HEK293 (cell line): ENCODE data around the gene HLA-DPA1.

Experiments
- CTCF ChIA-PET: fragments of 350-600 bp; formaldehyde crosslinking; extraction: SDS; loops from one replicate; lab custom pipeline; 2021; ENCODE audit warnings: antibody characterized with exemption; lab: Yijun Ruan, JAX
- POLR2A ChIA-PET: fragments of 300-600 bp; formaldehyde crosslinking; extraction: SDS; loops from one replicate; lab custom pipeline; 2020; ENCODE audit warnings: antibody characterized with exemption, inconsistent platforms; lab: Yijun Ruan, JAX
- H3K27ac ChIP-seq: fragments of 200-500 bp; sonication (Bioruptor generic); 2 replicates; pipeline ENCODE4 v1.5.1; 2014; ENCODE audit warnings: low read depth, low read length, control low read depth, inconsistent platforms; ENCODE audit errors: extremely low read depth
- H3K36me3 ChIP-seq, 2 experiments: fragments of 200-500 bp in 1 of 2; sonication (Bioruptor generic) in 1 of 2; 1 replicate in 1 of 2; 2 replicates in 1 of 2; pipeline ENCODE4 v1.5.1; 2014 to 2017; ENCODE audit warnings: inconsistent platforms in 2 of 2, low read length in 2 of 2; ENCODE audit not compliant: control insufficient read depth in 2 of 2, insufficient read depth in 1 of 2
- H3K4me1 ChIP-seq: fragments of 200-500 bp; sonication (Bioruptor generic); 2 replicates; pipeline ENCODE4 v1.5.1; 2014; ENCODE audit warnings: mild to moderate bottlenecking, low read length, inconsistent platforms; ENCODE audit not compliant: control insufficient read depth, insufficient read depth
- H3K4me3 ChIP-seq: 2 replicates; pipeline ENCODE4 v1.5.1; 2011; ENCODE audit warnings: low read depth, mild to moderate bottlenecking, control low read depth, low read length, moderate library complexity
- H3K9me3 ChIP-seq: fragments of 200-500 bp; sonication (Bioruptor generic); 2 replicates; pipeline ENCODE4 v1.5.1; 2014; ENCODE audit warnings: low read depth, low read length, inconsistent platforms; ENCODE audit not compliant: control insufficient read depth, insufficient read depth
- EGR2 ChIP-seq: fragments of 450-650 bp; formaldehyde crosslinking; IDR thresholded peaks from 2 replicates; pipeline ENCODE4 v1.5.1; 2016; ENCODE audit warnings: low read depth, missing biosample characterization, missing genetic modification characterization
- GLI2 ChIP-seq: fragments of 450-650 bp; formaldehyde crosslinking; IDR thresholded peaks from 2 replicates; pipeline ENCODE4; 2017; ENCODE audit warnings: missing biosample characterization, missing genetic modification characterization, low read depth, borderline replicate concordance
- KLF16 ChIP-seq: fragments of 450-650 bp; formaldehyde crosslinking; IDR thresholded peaks from 2 replicates; pipeline ENCODE4 v1.5.1; 2017; ENCODE audit warnings: missing biosample characterization, missing genetic modification characterization
- KLF9 ChIP-seq: fragments of 450-650 bp; formaldehyde crosslinking; IDR thresholded peaks from 2 replicates; pipeline ENCODE4 v1.5.1; 2016; ENCODE audit warnings: missing biosample characterization, missing genetic modification characterization, low read depth
- PBX3 ChIP-seq: sonication (generic); formaldehyde crosslinking; IDR thresholded peaks from 2 replicates; pipeline ENCODE4 v1.8.1; 2022; ENCODE audit warnings: mild to moderate bottlenecking, moderate library complexity, missing genetic modification reagents
- SP7 ChIP-seq: fragments of 450-650 bp; formaldehyde crosslinking; IDR thresholded peaks from 2 replicates; pipeline ENCODE4 v1.5.1; 2016; ENCODE audit warnings: missing biosample characterization, missing genetic modification characterization
- ZBTB17 ChIP-seq: fragments of 450-650 bp; formaldehyde crosslinking; IDR thresholded peaks from 2 replicates; pipeline ENCODE4 v1.5.1; 2016; ENCODE audit warnings: missing biosample characterization, missing genetic modification characterization
- ZFHX2 ChIP-seq: fragments of 450-650 bp; formaldehyde crosslinking; conservative IDR thresholded peaks from 2 replicates; pipeline ENCODE4 v1.5.1; 2016; ENCODE audit warnings: missing biosample characterization, missing genetic modification characterization
- ZNF133 ChIP-seq: fragments of 450-650 bp; formaldehyde crosslinking; IDR thresholded peaks from 2 replicates; pipeline ENCODE4 v1.5.1; 2016; ENCODE audit warnings: missing biosample characterization, missing genetic modification characterization
- ZNF18 ChIP-seq: fragments of 450-650 bp; formaldehyde crosslinking; IDR thresholded peaks from 2 replicates; pipeline ENCODE4 v1.5.1; 2016; ENCODE audit warnings: missing biosample characterization, missing genetic modification characterization
- ZNF184 ChIP-seq: fragments of 450-650 bp; IDR thresholded peaks from 2 replicates; pipeline ENCODE4 v1.5.1; 2018; ENCODE audit warnings: missing biosample characterization, mild to moderate bottlenecking, missing genetic modification characterization
- ZNF239 ChIP-seq: fragments of 450-650 bp; formaldehyde crosslinking; IDR thresholded peaks from 2 replicates; pipeline ENCODE4 v1.5.1; 2016; ENCODE audit warnings: missing biosample characterization, missing genetic modification characterization
- ZNF26 ChIP-seq: fragments of 450-650 bp; formaldehyde crosslinking; IDR thresholded peaks from 2 replicates; pipeline ENCODE4 v1.5.1; 2016; ENCODE audit warnings: missing biosample characterization, missing genetic modification characterization
- ZNF362 ChIP-seq: fragments of 450-650 bp; formaldehyde crosslinking; IDR thresholded peaks from 2 replicates; pipeline ENCODE4 v1.5.1; 2016; ENCODE audit warnings: missing biosample characterization, missing genetic modification characterization
- ZNF558 ChIP-seq: fragments of 450-650 bp; formaldehyde crosslinking; IDR thresholded peaks from 2 replicates; pipeline ENCODE4 v1.5.1; 2016; ENCODE audit warnings: missing biosample characterization, missing genetic modification characterization
- ZNF626 ChIP-seq: fragments of 450-650 bp; sonication (Bioruptor Pico); formaldehyde crosslinking; IDR thresholded peaks from 2 replicates; pipeline ENCODE4 v1.5.1; 2018; ENCODE audit warnings: missing biosample characterization, missing genetic modification characterization, inconsistent platforms
- ZNF768 ChIP-seq: fragments of 450-650 bp; formaldehyde crosslinking; IDR thresholded peaks from 2 replicates; pipeline ENCODE4 v1.5.1; 2018; ENCODE audit warnings: missing biosample characterization, mild to moderate bottlenecking, missing genetic modification characterization
- ZNF785 ChIP-seq: fragments of 450-650 bp; formaldehyde crosslinking; IDR thresholded peaks from 2 replicates; pipeline ENCODE4 v1.5.1; 2016; ENCODE audit warnings: missing biosample characterization, missing genetic modification characterization

Gene HLA-DPA1

GRCh38 chr6:33105386-33105785, 31.9 kb upstream of the HLA-DPA1 start:
- Histone ChIP-seq H3K36me3 (no peaks in the 10 kb centered on the region), H3K27ac (no peak overlapping the region), H3K9me3 (no peaks in the 10 kb centered on the region), H3K4me1 (no peaks in the 10 kb centered on the region), H3K4me3 (no peak overlapping the region)
- ChIA-PET POLR2A (no interaction called here), CTCF (no interaction called here)
- TF ChIP-seq ZFHX2 (peak; percentile 56; the same call in 1 of the 2 replicates), EGR2 (tag by site-specific recombination) (peak; percentile 64), ZNF26 (tag by site-specific recombination) (peak; percentile 6; the same call in 1 of the 2 replicates), SP7 (tag by site-specific recombination) (no peak), ZBTB17 (tag by site-specific recombination) (no peak), ZNF785 (no peak)

DNA sequence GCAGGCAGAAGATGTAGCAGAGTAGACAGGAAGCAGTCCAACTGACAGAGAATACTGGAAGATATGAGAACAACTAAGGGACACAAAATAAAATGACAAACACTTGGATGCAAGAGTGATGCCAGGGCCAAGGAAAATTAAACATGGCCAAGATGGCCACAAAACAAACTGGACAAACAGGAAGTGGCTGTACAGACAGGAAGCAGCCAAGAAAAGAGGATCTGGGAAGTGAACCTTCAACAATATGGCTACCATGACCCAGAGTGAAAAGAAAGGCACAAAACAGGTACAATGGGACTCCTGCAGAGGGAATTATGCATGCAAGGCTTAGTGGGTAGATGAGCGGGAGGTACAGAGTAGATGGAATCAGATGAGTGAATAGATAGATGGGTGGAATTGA, 31.4 kb upstream of the HLA-DPA1 start:
- H3K36me3 ChIP-seq, result no peaks in the 10 kb centered on the region
- CTCF ChIA-PET, result no interaction called here
- POLR2A ChIA-PET, result no interaction called here
- no peak overlapping the region for H3K4me3 ChIP-seq
- H3K4me1 ChIP-seq, result no peaks in the 10 kb centered on the region
- H3K9me3 ChIP-seq, result no peaks in the 10 kb centered on the region
- H3K27ac ChIP-seq, result no peak overlapping the region
- TF ChIP-seq ZNF362 (tag by site-specific recombination) (no peak), ZNF133 (tag by site-specific recombination) (peak; percentile 85)

DNA sequence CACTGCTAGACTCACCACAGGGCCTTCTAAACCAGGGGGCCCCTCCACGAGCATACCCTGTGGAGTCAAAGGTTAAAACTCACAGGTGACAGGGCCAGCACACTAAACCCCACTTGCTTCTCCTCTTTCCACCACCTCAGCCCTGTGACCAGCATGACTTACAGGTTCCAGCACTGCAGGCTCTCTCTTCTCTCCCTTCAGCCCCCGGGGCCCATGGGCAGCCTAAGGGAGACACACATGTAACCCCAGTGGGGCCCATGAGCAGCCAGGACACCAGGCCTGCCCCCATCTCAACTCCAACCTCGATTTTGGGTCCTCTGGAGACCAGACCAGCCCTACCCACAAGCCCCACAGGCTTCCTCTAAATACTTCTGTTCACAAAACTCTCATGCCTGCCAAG, 30.3 kb upstream of the HLA-DPA1 start:
- no peak for TF ChIP-seq ZNF239 (tag by site-specific recombination)
- TF ChIP-seq ZNF768 (tag by site-specific recombination), result no peak
- no peak for TF ChIP-seq PBX3 (CRISPR knock-in tag)
- no peak for TF ChIP-seq GLI2 (tag by site-specific recombination)
- no peak for TF ChIP-seq ZNF558
- TF ChIP-seq KLF16 (tag by site-specific recombination), result no peak
- TF ChIP-seq ZNF626 (tag by site-specific recombination), result no peak
- TF ChIP-seq KLF9, result no peak
- TF ChIP-seq ZNF184 (tag by site-specific recombination), result no peak
- TF ChIP-seq ZNF18 (tag by site-specific recombination), result no peak
- H3K4me1 ChIP-seq, result no peaks in the 10 kb centered on the region
- H3K9me3 ChIP-seq, result no peaks in the 10 kb centered on the region
- no peak overlapping the region for H3K4me3 ChIP-seq
- ChIA-PET CTCF (no interaction called here), POLR2A (no interaction called here)
- H3K27ac ChIP-seq, result no peak overlapping the region
- no peaks in the 10 kb centered on the region for H3K36me3 ChIP-seq
